Endothelial cell of umbilical vein (primary cell): ENCODE measurements around the gene MPG. TPM values are rescaled to one million over a fixed set of nuclear protein-coding genes. Genes with fewer than 3 reads are reported as not detected.

Experiments used
- BruUV-seq: library from RNA; stranded (reverse); fragments of 400-500 nt; replicated peaks from 2 replicates; lab custom pipeline; 2021; lab: Mats Ljungman, UMichigan
- CTCF ChIA-PET: fragments of 300-600, 350-600 bp; sonication (Branson Sonifier 250); formaldehyde crosslinking; loops from one replicate; lab custom pipeline; 2021; ENCODE audit warnings: antibody characterized with exemption, inconsistent platforms; lab: Charles Lee
- POLR2A ChIA-PET: fragments of 300-600, 350-600 bp; sonication (Branson Sonifier 250); formaldehyde crosslinking; loops from one replicate; lab custom pipeline; 2021; ENCODE audit warnings: antibody characterized with exemption, inconsistent platforms; lab: Charles Lee
- DNase-seq: peaks from one replicate; pipeline ENCODE4 v3.0.0-alpha.2; 2011; ENCODE audit warnings: low read depth, low spot score
- FAIRE-seq: peaks from 2 replicates; lab custom pipeline; 2011; peaks lifted over from hg19 to GRCh38; lab: Jason Lieb, UNC
- H2AFZ ChIP-seq: 2 replicates; pipeline ENCODE4 v1.6.0; 2012; ENCODE audit warnings: low read depth, low read length, control low read depth, inconsistent platforms
- H3K27ac ChIP-seq: 2 replicates; pipeline ENCODE4 v1.5.1; 2011; ENCODE audit warnings: low read depth, mild to moderate bottlenecking, control low read depth, low read length, moderate library complexity; ENCODE audit not compliant: insufficient read depth
- H3K27me3 ChIP-seq, 2 experiments: 2 replicates each; pipeline versions ENCODE4 v1.6.0 to v1.6.1; 2011; ENCODE audit warnings: low read length in 2 of 2, mixed read lengths in 1 of 2; ENCODE audit not compliant: control insufficient read depth in 2 of 2, insufficient read depth in 2 of 2
- H3K36me3 ChIP-seq, 2 experiments: 2 replicates in 1 of 2; 3 replicates in 1 of 2; pipeline ENCODE4 v1.5.1; 2011; ENCODE audit warnings: low read length in 2 of 2, mild to moderate bottlenecking in 1 of 2, moderate library complexity in 1 of 2; ENCODE audit not compliant: control insufficient read depth in 2 of 2, insufficient read depth in 2 of 2; ENCODE audit errors: extremely low read depth in 1 of 2
- H3K4me1 ChIP-seq: 3 replicates; pipeline ENCODE4 v1.5.1; 2011; ENCODE audit warnings: mild to moderate bottlenecking, low read length; ENCODE audit not compliant: control insufficient read depth, insufficient read depth; ENCODE audit errors: extremely low read depth
- H3K4me2 ChIP-seq: 2 replicates; pipeline ENCODE4 v1.6.1; 2011; ENCODE audit warnings: low read length, control low read depth, mixed read lengths; ENCODE audit not compliant: insufficient read depth
- H3K4me3 ChIP-seq, 3 experiments: fragments of 200-600 bp in 1 of 3; sonication (generic), shearing (Covaris generic) in 1 of 3; replicated peaks in 1 of 3; 2 replicates each; pipeline ENCODE4 v1.5.1; 2011 to 2016; ENCODE audit warnings: control low read depth in 3 of 3, low read length in 3 of 3, mild to moderate bottlenecking in 2 of 3, inconsistent platforms in 1 of 3, low read depth in 1 of 3, moderate library complexity in 1 of 3; ENCODE audit not compliant: insufficient read depth in 1 of 3
- H3K79me2 ChIP-seq: 2 replicates; pipeline ENCODE4 v1.6.0; 2012; ENCODE audit warnings: low read length, inconsistent platforms; ENCODE audit not compliant: control insufficient read depth, insufficient read depth
- H3K9ac ChIP-seq: replicated peaks from 2 replicates; pipeline ENCODE3; 2011; ENCODE audit warnings: low read length, control low read depth; ENCODE audit not compliant: insufficient read depth; ENCODE audit errors: extremely low read depth
- H3K9me1 ChIP-seq: replicated peaks from 3 replicates; pipeline ENCODE4 v1.6.0; 2011; ENCODE audit warnings: mild to moderate bottlenecking, low read length; ENCODE audit not compliant: control insufficient read depth, insufficient read depth; ENCODE audit errors: extremely low read depth
- H3K9me3 ChIP-seq: replicated peaks from 2 replicates; pipeline ENCODE4 v1.5.1; 2012; ENCODE audit warnings: low read length, inconsistent platforms; ENCODE audit not compliant: control insufficient read depth, insufficient read depth
- H4K20me1 ChIP-seq: replicated peaks from 2 replicates; pipeline ENCODE3; 2011; ENCODE audit warnings: mild to moderate bottlenecking, low read length; ENCODE audit not compliant: control insufficient read depth, insufficient read depth; ENCODE audit errors: extremely low read depth
- CTCF ChIP-seq, 2 donors: IDR thresholded peaks; 1 replicate in 1 of 2; 2 replicates in 1 of 2; pipeline ENCODE4 v1.5.1; 2011; ENCODE audit warnings: low read length in 2 of 2, mild to moderate bottlenecking in 2 of 2, moderate library complexity in 2 of 2, control low read depth in 1 of 2, inconsistent platforms in 1 of 2, low read depth in 1 of 2; ENCODE audit not compliant: insufficient read depth in 1 of 2; ENCODE audit errors: extremely low read depth in 1 of 2
- EZH2 ChIP-seq: IDR thresholded peaks from 2 replicates; pipeline ENCODE4 v1.6.1; 2012; ENCODE audit warnings: borderline replicate concordance, low read depth, mild to moderate bottlenecking, moderate library complexity, low read length, inconsistent platforms; ENCODE audit not compliant: severe bottlenecking
- FOS ChIP-seq: IDR thresholded peaks from 2 replicates; pipeline ENCODE4 v1.6.1; 2011; ENCODE audit warnings: mild to moderate bottlenecking, low read length, moderate library complexity, borderline replicate concordance; ENCODE audit not compliant: insufficient read depth
- GATA2 ChIP-seq: IDR thresholded peaks from 2 replicates; pipeline ENCODE4 v1.7.0; 2011; ENCODE audit warnings: low read depth, mild to moderate bottlenecking, moderate library complexity, mixed read lengths, low read length; ENCODE audit not compliant: insufficient read length, insufficient read depth
- JUN ChIP-seq: IDR thresholded peaks from 2 replicates; pipeline ENCODE4 v1.6.1; 2011; ENCODE audit warnings: borderline replicate concordance, low read depth; ENCODE audit not compliant: insufficient read length, insufficient read depth
- MYC ChIP-seq: IDR thresholded peaks from one replicate; pipeline ENCODE4 v1.6.1; 2011; ENCODE audit warnings: mild to moderate bottlenecking, low read depth, low read length
- POLR2A ChIP-seq: IDR thresholded peaks from 2 replicates; pipeline ENCODE4 v1.6.1; 2012; ENCODE audit warnings: low read depth, mild to moderate bottlenecking, control low read depth, low read length
- POLR2AphosphoS5 ChIP-seq: IDR thresholded peaks from 2 replicates; pipeline ENCODE4 v1.6.1; 2012; ENCODE audit warnings: low read depth, mild to moderate bottlenecking, control low read depth, low read length, moderate library complexity; ENCODE audit not compliant: insufficient read depth
- dilution Hi-C: fragments of 300-500 bp; cut with MboI; formaldehyde crosslinking; loops from one replicate; pipeline ENCODE4 v1.15.0; 2019; ENCODE audit warnings: low sequenced_read_pairs; ENCODE audit not compliant: extremely low pct_ligation_motif_present
- intact Hi-C: fragments of 100-400 bp; cut with micrococcal nuclease; formaldehyde crosslinking; loops from one replicate; pipeline ENCODE4 v1.10.0; 2022
- polyA plus RNA-seq, 4 experiments: library from polyadenylated mRNA; depleted of rRNA in 3 of 4; stranded (reverse) in 3 of 4; unstranded in 1 of 4; fragments of >200 nt; gene quantifications; 2 replicates each; pipeline versions ENCODE4 v1.2.1 to v1.2.3, GENCODE V29; 2011 to 2012; ENCODE audit warnings: missing spikeins in 1 of 4
- total RNA-seq: library from RNA; stranded (reverse); gene quantifications from 2 replicates; pipeline ENCODE4 v1.2.3, GENCODE V29; 2021
- TF ChIP-seq, protein P1 (sequence below): IDR thresholded peaks from 2 replicates; pipeline ENCODE4 v1.6.1; 2011; ENCODE audit not compliant: insufficient read depth, insufficient read length

The MPG gene
- total and polyA plus RNA-seq, 2 donors (not counting 3 experiments of a cell fraction or from before 2014, with no cell fraction given): 70.5 to 140 TPM

GRCh38 chr16:74051-74746 lies 3.8 kb upstream of the MPG start:
- H3K9me1 ChIP-seq: no peaks in the 10 kb centered on the region
- no peaks in the 10 kb centered on the region for H4K20me1 ChIP-seq
- H3K4me3 ChIP-seq: no peak overlapping the region
- DNase-seq (no peak), FAIRE-seq (no peak)
- no peak overlapping the region for H3K4me2 ChIP-seq
- ChIA-PET POLR2A (no interaction called here), CTCF (interaction anchor here (6.8 to 18.5 kb wide), 2 partner anchors 9 to 16 kb away, joined by 63 to 790 read pairs; no protein-coding TSS in a partner anchor)
- H3K9me3 ChIP-seq: no peaks in the 10 kb centered on the region
- no peak overlapping the region for H3K27ac ChIP-seq
- no TSS peak for BruUV-seq
- H3K27me3 ChIP-seq: no peaks in the 10 kb centered on the region
- no peak overlapping the region for H2AFZ ChIP-seq
- TF ChIP-seq CTCF (IDR thresholded peaks at IDR 0.05; ENCODE audit: extremely low read depth in 1 of 2, insufficient read depth in 1 of 2, low read depth in 1 of 2, low read length in 2 of 2) (no peak), MYC (no peak), EZH2 (no peak), FOS (no peak), GATA2 (no peak), POLR2AphosphoS5 (no peak), POLR2A (no peak), JUN (no peak)
- TF ChIP-seq, protein P1, sequence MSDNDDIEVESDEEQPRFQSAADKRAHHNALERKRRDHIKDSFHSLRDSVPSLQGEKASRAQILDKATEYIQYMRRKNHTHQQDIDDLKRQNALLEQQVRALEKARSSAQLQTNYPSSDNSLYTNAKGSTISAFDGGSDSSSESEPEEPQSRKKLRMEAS: no peak
- no peak overlapping the region for H3K9ac ChIP-seq
- peaks cover 38% of the 10 kb centered on the region for H3K4me1 ChIP-seq
- H3K79me2 ChIP-seq: peaks cover 29% of the 10 kb centered on the region
- H3K36me3 ChIP-seq: no peaks in the 10 kb centered on the region
- dilution Hi-C loops: no loop called here
- intact Hi-C loops: no loop called here
